Activated B cell treated with CpG ODN at 0.5 μM for 24 hours (primary cell): Measurements from ENCODE around the gene EFCC1. TPM values are rescaled to one million over a fixed set of nuclear protein-coding genes. Genes with fewer than 3 reads are reported as not detected.

Source experiments
- ATAC-seq: fragments of 200-7000 bp; cut with Tn5 transposase; one replicate; pipeline ENCODE4 v1.10.0; 2021; ENCODE audit warnings: low read depth, mild to moderate bottlenecking, moderate library complexity
- CTCF ChIA-PET: fragments of 350-600 bp; sonication (Branson Sonifier 250); formaldehyde crosslinking; loops from one replicate; lab custom pipeline; 2021; ENCODE audit warnings: antibody characterized with exemption; lab: Charles Lee
- POLR2A ChIA-PET: fragments of 350-600 bp; sonication (Branson Sonifier 250); formaldehyde crosslinking; loops from one replicate; lab custom pipeline; 2021; ENCODE audit warnings: antibody characterized with exemption; lab: Charles Lee
- DNase-seq: peaks from one replicate; pipeline ENCODE4 v3.0.0; 2022
- H3K27ac Mint-ChIP-seq: one replicate; pipeline ENCODE4 v1.8.0; 2020; ENCODE audit warnings: mixed read lengths
- H3K27me3 Mint-ChIP-seq: one replicate; pipeline ENCODE4 v1.8.0; 2021; ENCODE audit warnings: mixed read lengths
- H3K36me3 Mint-ChIP-seq: one replicate; pipeline ENCODE4 v1.8.0; 2021; ENCODE audit warnings: low read depth, mixed read lengths
- H3K4me1 Mint-ChIP-seq: one replicate; pipeline ENCODE4 v1.8.0; 2021; ENCODE audit warnings: mixed read lengths
- H3K4me3 Mint-ChIP-seq: one replicate; pipeline ENCODE4 v1.8.0; 2020; ENCODE audit warnings: mild to moderate bottlenecking, mixed read lengths
- H3K9me3 Mint-ChIP-seq: one replicate; pipeline ENCODE4 v1.8.0; 2020; ENCODE audit warnings: mixed read lengths
- intact Hi-C: fragments of 100-400 bp; cut with micrococcal nuclease; formaldehyde crosslinking; loops from one replicate; pipeline ENCODE4 v1.15.1; 2024
- total RNA-seq: library from RNA; stranded (reverse); gene quantifications from 2 replicates; pipeline ENCODE4 v1.2.3, GENCODE V29; 2022
- TF ChIP-seq, protein P1 (sequence below): fragments of 200-600 bp; IDR thresholded peaks from one replicate; pipeline ENCODE4 v1.8.0; 2022; ENCODE audit warnings: antibody characterized with exemption, mild to moderate bottlenecking

Gene EFCC1
- total RNA-seq, 1 donor from 2014 or later: not detected

DNA sequence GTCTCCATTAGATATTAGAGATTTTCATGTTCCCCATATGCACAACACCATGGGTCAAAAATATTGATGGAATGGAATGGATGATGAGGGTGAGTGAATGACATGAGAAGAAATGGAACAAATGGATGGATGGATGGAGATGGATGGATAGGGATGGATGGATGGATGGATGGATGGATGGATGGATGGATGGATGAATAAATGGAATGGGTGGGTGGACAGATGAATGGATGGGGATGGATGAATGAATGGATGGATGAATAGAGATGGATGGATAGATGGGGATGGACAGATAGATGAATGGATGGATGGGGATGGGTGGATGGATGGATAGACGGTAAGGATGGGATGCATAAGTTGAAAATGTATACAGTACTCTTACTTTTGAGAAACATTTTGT lies 25.8 kb upstream of the EFCC1 start:
- intact Hi-C loops: no loop called here

DNA sequence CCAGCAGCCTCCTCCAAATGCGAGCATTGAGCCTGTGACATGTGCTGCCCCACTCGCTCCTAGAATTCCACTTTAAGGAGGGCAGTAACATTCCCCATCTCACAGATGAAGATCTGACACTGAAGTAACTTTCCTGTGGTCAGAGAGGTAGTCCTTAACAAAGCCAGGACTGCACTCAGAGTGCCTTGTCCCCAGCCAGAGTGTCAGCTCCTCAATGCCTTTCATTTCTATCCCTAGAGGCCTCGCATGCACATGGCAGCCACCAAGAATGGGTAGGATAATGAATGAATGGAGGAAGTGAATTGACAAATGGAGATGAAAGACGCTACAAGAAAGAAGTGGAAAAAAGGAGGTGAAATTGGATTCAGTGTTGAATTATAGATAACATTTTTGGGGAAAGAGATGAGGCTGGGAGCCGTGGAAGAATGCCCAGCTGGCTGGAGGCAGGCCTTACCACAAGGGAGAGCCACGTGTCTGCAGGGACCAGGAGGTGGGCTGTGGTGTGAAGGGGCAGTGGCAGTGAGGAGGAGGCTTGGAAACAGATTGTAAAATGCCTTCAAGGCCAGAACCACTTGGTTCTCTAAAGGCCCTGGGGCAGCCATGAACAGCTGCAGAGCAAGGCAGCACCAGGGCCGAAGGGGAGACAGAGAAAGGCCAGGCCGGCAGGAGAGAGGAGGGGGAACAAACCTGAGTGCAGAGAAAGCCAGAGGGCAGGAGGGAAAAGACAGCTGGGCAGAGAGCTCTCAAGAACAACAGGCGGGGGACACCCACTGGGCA lies 17.6 kb upstream of the EFCC1 start:
- intact Hi-C loops: no loop called here
- DNase-seq (no peak), ATAC-seq (no peak)
- ChIA-PET CTCF (no interaction called here), POLR2A (interaction anchor here (0.6 kb wide), 1 partner anchor 40 kb away, joined by 5 read pairs; no protein-coding TSS in a partner anchor)
- no peaks in the 10 kb centered on the region for H3K4me1 Mint-ChIP-seq
- no peaks in the 10 kb centered on the region for H3K36me3 Mint-ChIP-seq
- no peak overlapping the region for H3K27ac Mint-ChIP-seq
- no peak overlapping the region for H3K4me3 Mint-ChIP-seq
- no peaks in the 10 kb centered on the region for H3K9me3 Mint-ChIP-seq
- TF ChIP-seq, protein P1, sequence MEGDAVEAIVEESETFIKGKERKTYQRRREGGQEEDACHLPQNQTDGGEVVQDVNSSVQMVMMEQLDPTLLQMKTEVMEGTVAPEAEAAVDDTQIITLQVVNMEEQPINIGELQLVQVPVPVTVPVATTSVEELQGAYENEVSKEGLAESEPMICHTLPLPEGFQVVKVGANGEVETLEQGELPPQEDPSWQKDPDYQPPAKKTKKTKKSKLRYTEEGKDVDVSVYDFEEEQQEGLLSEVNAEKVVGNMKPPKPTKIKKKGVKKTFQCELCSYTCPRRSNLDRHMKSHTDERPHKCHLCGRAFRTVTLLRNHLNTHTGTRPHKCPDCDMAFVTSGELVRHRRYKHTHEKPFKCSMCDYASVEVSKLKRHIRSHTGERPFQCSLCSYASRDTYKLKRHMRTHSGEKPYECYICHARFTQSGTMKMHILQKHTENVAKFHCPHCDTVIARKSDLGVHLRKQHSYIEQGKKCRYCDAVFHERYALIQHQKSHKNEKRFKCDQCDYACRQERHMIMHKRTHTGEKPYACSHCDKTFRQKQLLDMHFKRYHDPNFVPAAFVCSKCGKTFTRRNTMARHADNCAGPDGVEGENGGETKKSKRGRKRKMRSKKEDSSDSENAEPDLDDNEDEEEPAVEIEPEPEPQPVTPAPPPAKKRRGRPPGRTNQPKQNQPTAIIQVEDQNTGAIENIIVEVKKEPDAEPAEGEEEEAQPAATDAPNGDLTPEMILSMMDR: no peak
- peaks cover 2% of the 10 kb centered on the region for H3K27me3 Mint-ChIP-seq

More for the DNA sequence above, 25.8 kb upstream of the EFCC1 start:
- TF ChIP-seq, protein P1: no peak
- CTCF ChIA-PET: no interaction called here
- POLR2A ChIA-PET: interaction anchor here (0.6 to 1.7 kb wide), 2 partner anchors 41 to 248 kb away, joined by 3 to 6 read pairs; no protein-coding TSS in a partner anchor
- Mint-ChIP-seq H3K4me3 (no peak overlapping the region), H3K27ac (no peak overlapping the region), H3K9me3 (no peaks in the 10 kb centered on the region), H3K4me1 (peaks cover 12% of the 10 kb centered on the region), H3K27me3 (peaks cover 6% of the 10 kb centered on the region), H3K36me3 (no peaks in the 10 kb centered on the region)
- no peak for ATAC-seq
- DNase-seq: no peak

DNA sequence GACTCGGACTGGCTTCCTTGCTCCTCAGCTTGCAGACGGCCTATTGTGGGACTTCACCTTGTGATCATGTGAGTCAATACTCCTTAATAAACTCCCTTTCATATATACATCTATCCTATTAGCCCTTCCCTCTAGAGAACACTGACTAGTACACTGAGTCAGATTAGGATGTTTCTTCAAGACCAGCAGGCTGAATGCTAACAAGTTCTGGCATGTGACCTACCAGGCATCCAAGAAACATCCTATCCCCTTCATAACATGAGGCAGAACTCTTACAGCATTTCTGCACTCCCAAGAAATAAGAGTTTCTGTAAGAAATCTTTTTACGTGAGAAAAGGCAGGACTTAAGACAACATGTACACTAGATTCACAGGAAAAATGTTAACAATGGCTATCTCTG lies 16.5 kb upstream of the EFCC1 start:
- H3K4me3 Mint-ChIP-seq: no peak overlapping the region
- TF ChIP-seq, protein P1: no peak
- no peak for ATAC-seq
- ChIA-PET CTCF (interaction anchor here (0.6 kb wide), 1 partner anchor 18 kb away, joined by 3 read pairs; no protein-coding TSS in a partner anchor), POLR2A (no interaction called here)
- H3K27ac Mint-ChIP-seq: no peak overlapping the region
- DNase-seq: no peak
- no peaks in the 10 kb centered on the region for H3K4me1 Mint-ChIP-seq
- H3K9me3 Mint-ChIP-seq: no peaks in the 10 kb centered on the region
- H3K27me3 Mint-ChIP-seq: peaks cover 2% of the 10 kb centered on the region
- no peaks in the 10 kb centered on the region for H3K36me3 Mint-ChIP-seq
- intact Hi-C loops: no loop called here

DNA sequence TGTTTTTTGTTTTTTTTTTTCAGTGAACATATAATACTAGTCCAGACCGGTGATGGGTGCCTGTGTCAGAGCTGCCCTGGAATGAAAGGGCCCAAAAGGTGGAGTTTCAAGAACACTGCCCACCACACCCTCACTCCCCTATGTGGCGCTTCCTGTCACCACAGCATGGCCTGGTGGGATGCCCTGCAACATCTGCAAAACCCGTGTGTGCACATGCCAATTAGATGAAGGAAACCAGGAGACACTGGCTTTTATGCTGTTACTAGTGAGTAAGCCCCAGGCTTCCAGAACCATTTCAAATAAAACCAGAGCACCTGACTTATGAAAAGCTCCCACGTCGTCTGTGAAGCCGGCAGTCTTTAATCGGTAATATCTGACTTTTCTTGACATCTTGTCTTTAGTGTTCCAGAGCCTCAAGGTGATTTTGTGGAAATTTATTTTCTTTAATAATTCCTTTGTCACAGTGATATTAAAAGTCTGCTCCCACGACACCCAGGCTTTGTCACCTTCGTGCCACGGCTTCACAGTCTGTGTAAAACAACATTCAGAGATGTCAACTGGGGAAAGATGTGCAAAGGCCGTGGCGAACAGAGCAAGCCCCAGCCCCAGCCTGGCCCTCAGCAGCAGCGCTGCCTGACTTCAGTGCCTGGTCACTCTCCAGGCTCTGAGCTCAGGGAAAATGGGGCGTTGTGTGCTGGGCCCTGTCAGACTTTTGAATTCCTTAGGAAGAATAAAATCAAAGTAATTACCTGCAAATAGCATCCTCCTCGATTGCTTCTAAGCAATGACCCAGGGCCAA lies 13.6 kb upstream of the EFCC1 start:
- Mint-ChIP-seq H3K27me3 (peaks cover 2% of the 10 kb centered on the region), H3K9me3 (no peaks in the 10 kb centered on the region), H3K36me3 (no peaks in the 10 kb centered on the region), H3K4me3 (no peak overlapping the region), H3K27ac (no peak overlapping the region), H3K4me1 (no peaks in the 10 kb centered on the region)
- TF ChIP-seq, protein P1: no peak
- ChIA-PET CTCF (interaction anchor here (0.8 kb wide), 1 partner anchor 17 kb away, joined by 3 read pairs; no protein-coding TSS in a partner anchor), POLR2A (interaction anchor here (0.6 kb wide), 1 partner anchor 290 kb away, joined by 3 read pairs; no protein-coding TSS in a partner anchor)
- intact Hi-C loops: no loop called here
- no peak for DNase-seq
- no peak for ATAC-seq
